MM.1S (cell line): Measurements from ENCODE around the gene PLA2G4E.

Source experiments
- CTCF ChIP-seq: fragments of 300-600 bp; sonication (generic); IDR thresholded peaks from 2 replicates; pipeline ENCODE4 v1.5.1; 2016; ENCODE audit warnings: antibody characterized with exemption, low read length, mixed read lengths
- EZH2 ChIP-seq: fragments of 300-600 bp; sonication (generic); optimal IDR thresholded peaks from 2 replicates; pipeline ENCODE3; 2017; ENCODE audit warnings: low read depth, mild to moderate bottlenecking, antibody characterized with exemption, low read length, mixed read lengths
- EZH2phosphoT487 ChIP-seq: fragments of 300-600 bp; sonication (generic); IDR thresholded peaks from 2 replicates; pipeline ENCODE4 v1.6.1; 2018; ENCODE audit warnings: antibody characterized with exemption, low read length

GRCh38 chr15:41942886-41943285 is 78.0 kb downstream of the PLA2G4E start:
- TF ChIP-seq CTCF (no peak), EZH2 (no peak), EZH2phosphoT487 (no peak)
